Nucleus accumbens (tissue), 56 donors: ENCODE data around the gene MFRP.

ENCODE experiments used
- DNase-seq, 56 donors: peaks; one replicate each; lab custom pipeline; 2025; lab: John Stamatoyannopoulos, UW

MFRP gene

DNA sequence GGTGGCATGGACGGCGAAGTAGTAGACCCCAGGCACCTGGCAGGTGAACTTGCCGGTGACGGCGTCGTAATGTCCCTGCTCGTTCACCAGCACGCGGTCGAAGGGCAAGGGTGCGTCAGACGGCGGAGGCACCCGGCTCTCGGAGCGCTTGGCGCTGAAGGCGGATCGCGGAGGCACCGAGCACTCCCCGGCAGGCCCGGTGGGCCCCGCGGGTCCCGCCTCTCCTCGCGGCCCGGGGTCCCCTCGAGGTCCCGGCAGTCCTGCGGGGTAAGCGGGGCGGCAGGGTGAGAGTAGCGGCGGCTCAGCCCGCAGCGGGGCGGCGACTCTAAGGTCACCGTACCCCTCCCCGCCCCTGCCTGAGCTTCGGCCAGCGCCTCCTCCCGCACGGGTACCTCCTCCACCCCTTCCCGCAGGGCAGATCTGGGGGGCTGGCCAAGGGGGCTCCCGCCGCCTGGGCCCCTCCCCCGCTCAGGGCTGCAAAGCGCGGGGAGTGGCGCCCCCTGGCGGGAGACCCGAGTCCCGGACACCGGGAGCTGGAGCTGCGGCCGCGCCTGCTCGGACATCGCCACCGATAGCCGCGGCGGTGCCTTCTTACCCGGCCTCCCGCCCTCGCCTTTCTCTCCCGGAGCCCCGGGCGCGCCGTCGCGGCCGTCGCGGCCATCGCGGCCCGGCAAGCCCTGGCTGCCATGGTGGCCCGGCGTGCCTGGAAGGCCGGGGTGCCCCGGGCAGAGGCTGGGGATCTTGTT is 6.7 kb downstream of the MFRP start:
- peak in 38 of 56 donors; percentile 32 to 86 (median 60) for DNase-seq

DNA sequence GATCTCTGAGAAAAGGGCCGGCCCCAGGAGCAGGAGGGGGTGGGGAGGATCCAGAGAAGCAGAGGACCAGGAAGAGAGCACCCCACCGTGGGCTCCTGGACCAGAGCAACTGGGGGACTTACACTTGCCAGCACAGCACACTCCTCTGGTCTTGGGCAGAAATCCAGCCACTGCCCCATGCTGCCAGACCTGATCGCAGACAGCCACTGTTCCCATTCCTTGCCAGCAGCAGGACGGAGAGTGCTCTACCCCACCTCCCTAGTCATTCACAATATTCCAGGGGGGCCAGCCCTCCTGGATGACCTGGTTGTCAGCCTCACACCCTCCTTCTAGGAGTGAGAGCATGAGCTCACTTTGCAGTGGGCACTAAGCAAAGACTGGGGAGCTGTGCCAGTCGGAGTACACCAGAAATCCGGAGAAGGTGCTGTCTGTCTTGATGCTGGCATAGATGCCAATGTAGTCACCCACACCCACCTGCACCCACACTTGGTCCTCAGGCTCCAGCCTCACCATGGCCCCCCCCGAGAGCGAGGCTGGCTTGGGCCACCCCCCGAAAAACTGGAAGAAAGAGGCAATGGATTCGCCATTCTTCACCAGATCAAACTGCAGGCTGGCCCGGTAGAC is 7.4 kb downstream of the MFRP start:
- DNase-seq: peak in 2 of 56 donors; percentile 28 to 35

DNA sequence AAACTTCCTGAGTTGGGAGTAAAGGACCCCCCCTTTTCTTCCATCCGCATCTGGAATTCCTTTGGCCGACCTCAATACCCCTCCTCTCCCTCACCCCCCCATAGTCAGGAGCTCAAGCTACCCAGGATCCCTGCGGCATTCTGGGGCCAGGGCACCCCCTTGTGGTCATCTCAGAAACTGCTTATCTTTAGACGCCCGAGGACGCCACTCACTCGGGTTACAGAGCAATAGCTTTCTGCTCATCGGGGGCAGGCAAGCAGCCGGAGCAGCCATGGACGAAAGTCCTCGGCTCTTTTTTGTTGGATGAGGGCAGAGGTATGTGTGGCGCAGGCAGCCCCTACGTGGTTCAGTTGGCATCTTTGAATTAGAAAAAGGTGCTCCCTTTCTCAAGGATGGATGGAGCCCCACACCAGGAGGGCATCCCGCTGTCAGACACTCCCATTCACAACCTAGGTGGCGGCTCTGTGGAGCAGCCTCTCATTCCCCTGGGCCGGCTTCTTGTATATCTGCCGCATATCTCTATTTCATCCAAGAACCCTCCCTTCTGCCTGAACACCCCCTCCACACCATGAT is 8.1 kb downstream of the MFRP start:
- peak in 43 of 56 donors; percentile 35 to 89 (median 67) for DNase-seq

DNA sequence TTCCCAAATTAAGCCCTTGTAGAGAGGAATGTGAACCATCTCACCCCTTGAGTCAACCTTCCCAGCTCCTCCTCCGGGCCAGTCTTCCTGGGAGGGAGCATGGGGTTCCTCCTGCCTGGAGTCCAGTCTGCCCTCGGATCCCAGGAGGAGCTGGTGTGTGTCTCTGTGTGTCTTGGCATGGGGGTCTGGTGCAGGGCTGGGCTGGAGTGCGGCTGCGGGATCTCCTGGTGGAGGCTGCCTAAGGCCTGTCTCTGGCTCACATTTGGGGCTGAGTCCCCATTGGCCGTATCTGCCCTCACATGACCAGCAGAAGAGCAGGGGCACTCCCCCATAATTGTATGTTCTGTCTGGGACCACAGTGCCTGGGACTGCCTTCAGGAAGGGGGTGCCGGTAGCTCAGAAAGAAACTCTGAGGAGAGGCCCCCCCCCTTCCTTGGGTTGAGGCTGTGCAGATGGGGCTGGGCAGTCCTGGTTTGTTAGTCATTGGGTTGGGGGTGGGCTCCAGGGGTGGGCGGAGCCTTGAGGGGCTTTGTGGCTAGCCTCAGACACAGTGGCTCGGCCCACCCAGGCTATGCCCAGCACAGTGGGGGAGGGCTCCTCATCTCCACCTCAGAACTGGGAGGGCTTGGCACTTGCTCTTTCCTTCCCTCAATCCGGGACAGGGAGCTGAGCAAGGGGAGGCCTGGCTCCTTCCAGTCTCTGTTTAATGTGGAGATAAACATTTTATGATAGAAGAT is 8.8 kb downstream of the MFRP start:
- no peak for DNase-seq

DNA sequence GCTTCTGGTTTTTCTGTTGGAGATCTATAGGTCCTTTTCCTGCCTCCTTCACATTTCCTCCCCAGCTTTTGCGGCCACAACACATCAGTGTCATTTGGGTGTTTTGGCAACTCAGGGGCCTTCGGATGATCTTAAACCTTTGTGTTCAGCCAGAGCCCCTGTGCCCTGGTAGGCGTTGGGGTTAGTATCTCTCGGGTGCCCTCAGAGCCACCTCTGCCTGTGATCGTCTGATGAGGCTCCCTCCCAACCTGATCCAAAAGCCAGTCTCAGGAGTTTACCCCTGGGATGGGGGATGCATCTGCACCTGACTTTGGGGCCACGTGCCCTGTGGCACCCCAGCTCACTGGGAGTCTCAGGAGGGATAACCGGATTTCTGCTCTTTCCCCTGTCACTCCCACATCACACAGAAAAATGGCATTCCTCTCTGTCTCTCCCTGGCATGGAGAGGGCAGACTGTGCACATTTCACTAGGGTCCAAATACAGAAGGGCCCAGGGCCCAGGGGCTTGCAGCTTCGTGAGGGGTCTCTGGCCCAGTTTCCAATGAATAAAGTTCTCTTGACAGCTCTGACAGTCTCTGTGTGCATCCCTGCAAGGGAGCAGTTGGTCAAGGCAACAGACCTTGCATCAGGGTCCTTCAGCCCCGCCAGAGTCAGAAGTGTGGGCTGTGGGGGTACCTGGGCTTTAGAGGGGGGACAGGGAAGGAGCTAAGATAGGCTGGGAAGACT is 9.6 kb downstream of the MFRP start:
- no peak for DNase-seq

DNA sequence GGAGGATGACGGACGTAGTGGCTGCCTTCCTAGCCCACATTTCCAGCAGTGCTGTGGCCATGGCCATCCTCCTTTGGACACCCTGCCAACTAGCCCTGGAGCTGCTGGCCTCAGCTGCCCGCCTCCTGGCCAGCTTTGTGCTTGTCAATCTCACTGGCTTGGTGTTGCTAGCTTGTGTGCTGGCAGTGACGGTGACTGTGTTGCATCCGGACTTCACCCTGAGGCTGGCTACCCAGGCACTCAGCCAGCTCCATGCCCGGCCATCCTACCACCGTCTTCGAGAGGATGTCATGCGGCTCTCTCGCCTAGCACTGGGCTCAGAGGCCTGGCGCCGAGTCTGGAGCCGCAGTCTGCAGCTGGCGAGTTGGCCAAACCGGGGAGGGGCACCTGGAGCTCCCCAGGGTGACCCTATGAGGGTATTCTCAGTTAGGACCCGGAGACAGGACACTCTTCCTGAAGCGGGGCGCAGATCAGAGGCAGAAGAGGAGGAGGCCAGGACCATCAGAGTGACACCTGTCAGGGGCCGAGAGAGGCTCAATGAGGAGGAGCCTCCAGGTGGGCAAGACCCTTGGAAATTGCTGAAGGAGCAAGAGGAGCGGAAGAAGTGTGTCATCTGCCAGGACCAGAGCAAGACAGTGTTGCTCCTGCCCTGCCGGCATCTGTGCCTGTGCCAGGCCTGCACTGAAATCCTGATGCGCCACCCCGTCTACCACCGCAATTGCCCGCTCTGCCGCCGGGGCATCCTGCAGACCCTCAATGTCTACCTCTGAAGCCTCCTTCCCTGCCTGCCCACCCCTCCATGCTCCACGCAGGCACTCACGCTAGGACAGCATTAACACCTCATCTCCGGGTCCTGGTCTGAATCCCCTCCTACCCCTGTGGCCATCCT is 10.6 kb downstream of the MFRP start:
- DNase-seq: peak in 9 of 56 donors; percentile 11 to 55 (median 45)

DNA sequence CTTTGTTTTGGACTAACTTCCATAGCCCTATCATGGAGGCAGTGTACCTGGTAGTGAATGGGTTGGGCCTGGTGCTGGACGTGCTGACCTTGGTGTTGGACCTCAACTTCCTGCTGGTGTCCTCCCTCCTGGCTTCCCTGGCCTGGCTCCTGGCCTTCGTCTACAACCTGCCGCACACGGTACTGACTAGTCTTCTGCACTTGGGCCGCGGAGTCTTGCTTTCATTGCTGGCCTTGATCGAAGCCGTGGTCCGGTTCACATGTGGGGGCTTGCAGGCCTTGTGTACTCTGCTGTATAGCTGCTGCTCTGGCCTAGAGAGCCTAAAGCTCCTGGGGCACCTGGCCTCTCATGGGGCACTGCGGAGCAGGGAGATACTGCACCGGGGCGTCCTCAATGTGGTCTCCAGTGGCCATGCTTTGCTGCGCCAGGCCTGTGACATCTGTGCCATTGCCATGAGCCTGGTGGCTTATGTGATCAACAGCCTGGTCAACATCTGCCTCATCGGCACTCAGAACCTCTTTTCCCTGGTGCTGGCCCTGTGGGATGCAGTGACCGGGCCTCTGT is 11.3 kb downstream of the MFRP start:
- DNase-seq: no peak

DNA sequence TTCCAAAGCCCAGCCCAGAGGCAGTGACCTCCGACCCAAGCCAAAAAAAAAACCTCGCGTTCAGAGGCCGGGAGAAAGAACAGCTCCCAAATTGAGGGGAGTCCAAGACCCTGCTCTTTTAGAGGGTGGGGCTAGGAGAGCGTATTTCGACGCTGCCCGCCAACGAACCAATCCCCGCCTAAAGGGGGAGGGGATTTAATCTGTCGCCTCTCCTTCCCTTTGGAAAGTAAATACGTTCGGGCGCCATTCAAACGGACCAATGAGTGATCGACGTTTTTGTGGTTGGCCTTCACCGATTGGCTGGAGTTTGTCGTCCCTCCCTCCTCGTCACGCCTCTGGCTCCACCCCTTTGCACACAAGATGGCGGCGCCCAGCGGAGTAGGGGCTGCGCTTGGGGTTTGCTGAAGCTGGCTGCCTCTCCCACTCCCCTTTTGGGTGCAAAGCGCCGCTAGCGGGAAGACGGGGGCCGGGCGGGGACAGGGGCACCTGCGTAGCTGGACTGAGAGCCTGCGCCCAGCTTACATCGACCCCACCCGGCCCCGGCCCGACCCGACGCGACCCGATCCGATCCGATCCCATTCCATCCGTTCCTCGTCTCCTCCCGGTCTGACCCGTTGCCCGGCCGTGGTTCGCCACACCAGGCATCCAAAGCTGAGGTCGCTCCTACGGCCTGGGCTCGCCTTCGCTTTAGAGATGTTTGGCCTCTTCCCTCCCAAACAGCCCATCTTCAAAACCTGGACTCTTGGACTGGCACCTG is 12.2 kb downstream of the MFRP start, which contains the start of gene RNF26:
Gene RNF26, plus strand, starts transcription at position 354 of the 757 bp plus-strand sequence. CDS start 596 bp downstream, outside the sequence.
- peak; percentile 67 to 99 (median 94) for DNase-seq

DNA sequence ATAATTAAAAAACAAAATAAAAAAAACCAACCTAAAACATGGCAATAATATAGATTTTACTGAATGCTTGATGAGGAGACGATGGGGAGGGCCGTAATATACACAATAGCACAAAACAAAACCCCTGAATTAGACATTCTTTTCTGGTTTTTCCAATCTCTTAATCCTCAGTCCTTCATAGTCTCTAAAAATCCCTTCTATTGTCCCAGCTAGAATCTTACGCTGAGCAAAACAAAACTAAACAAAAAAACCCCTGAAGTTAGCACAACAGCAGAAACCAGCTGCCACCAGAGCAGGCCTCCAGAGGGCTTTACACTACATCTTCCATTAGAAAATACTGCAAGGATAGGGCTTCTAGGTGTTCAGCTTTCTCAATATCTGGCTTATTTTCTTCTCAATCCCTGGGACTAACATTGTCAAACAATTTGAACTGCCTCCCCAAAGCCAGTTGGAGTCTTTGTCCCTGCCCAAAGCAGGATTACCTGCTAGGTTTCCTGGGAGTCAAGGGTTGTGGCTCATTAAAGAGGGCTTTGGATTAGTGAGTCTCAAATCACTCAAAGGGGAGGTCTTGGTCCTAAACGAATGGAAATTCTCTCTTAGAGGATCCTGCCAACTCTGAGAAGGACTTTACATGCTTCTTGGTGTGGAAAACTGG is 14.3 kb downstream of the MFRP start:
- DNase-seq: no peak

DNA sequence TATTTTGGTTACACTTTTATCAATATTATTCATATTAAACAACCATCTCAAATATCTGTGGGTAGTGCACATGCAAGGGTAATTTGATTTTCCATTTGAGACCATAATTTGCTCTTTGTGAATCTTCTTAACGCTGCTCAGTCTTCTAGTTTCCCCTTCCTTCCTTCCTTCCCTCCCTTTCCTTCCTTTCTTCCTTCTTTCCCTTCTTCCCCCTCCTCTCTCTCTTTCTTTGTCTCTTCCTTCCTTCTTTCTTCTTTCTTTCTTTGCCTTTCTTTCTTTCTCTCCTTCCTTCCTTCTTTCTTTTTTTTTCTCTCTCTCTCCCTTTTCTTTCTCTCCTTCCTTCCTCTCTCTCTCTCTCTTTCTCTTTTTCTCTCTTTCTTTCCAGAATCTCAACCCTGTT is 16.3 kb downstream of the MFRP start:
- DNase-seq: no peak

DNA sequence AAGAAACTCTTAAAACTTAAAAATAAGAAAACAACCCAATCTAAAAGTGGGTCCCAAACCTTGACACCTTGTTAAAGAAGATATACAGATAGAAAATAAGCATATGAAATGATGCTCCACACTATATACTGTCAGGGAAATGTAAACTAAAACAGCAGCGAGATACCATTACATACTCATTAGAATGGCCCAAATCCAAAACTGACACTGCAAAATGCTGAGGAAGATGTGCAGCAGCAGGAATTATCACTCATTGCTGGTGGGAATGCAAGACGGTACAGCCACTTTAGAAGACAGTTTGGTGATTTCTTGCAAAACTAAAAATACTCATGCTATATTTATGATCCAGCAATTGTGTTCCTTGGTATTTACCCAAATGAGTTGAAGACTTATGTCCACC is 17.2 kb downstream of the MFRP start:
- DNase-seq: no peak

DNA sequence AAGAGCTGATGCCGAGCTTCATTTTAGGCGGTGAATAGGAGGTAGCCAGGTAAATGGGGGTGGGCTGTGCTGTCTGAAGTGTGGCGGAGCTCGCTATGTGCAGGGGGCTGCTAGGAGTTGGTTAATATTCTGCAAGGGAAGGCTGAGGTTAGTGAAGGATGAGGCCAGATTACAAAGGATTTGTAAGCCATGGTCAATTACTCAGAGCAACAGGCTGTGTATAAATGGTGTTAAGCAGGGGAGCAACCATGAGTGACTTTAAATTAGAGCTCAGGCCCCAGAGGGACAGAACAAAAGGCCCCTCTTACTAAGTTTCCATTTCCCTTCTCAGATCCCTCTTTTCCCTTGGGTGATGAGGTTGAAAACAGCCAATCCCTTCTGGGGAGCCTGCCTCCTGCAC is 22.3 kb downstream of the MFRP start:
- no peak for DNase-seq

DNA sequence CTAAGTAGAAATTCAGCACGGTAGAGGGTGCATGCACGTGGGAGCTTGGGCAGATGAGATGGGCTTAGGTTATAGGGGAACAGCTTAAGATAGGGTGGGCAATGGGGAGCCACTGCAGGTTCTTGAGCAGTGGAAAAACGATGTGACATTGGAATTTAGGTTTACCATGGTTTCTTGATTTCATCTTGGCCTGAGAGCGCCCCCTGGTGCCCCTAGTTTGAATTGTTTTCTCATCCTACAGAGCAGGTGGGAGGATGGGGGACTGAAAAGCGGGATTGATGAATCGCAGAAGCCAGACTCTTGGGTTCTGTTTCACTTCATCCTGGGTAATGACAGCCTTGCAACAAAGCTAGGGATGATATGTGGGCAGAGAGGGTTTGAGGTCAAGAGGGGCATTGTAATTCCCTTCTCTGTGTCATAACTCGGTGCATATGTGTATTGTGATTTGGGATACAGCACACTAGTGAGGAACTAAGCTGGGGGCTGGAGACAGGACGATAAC is 22.9 kb downstream of the MFRP start:
- DNase-seq: peak in 43 of 56 donors; percentile 20 to 89 (median 60)

DNA sequence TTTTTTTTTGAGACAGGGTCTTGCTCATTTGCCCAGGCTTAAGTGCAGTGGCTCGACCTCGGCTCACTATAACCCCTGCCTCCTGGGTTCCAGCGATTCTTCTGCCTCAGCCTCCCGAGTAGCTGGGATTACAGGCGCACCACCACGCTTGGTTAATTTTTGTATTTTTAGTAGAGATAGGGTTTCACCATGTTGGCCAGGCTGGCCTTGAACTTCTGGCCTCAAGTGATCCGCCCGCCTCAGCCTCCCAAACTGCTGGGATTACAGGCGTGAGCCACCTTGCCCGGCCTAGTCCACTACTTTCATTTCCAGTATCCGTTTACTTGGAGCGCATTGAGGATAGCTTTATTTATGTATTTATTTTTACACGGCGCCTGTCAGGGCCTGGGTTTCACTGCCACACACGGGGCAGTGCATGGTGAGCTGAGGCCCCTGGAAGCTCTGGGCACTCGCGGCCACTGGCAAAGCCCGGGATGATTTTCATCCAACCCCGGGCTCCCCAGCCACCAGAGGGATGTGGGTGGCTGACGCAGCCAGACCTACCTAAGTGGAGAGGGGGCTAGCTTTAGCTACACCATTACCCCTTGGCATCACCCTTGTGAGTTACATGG is 23.5 kb downstream of the MFRP start:
- DNase-seq: no peak

DNA sequence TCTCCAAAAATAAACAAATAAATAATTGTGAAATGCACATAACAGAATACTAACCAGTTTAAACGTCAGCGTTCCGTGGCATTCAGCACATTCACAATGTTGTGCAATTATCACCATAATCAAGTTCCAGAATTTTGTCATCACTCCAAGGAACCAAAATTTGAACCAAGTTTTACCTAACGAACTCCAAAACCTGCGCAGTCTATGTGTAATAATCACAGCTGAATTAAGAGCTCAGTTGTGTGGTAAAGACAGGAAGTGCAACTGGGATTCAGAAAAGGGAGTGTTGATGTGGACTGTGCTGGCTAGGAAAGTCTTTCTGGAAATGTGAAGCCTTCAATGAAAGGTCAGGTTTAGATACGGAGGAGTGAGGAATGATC is 24.2 kb downstream of the MFRP start:
- DNase-seq: no peak

DNA sequence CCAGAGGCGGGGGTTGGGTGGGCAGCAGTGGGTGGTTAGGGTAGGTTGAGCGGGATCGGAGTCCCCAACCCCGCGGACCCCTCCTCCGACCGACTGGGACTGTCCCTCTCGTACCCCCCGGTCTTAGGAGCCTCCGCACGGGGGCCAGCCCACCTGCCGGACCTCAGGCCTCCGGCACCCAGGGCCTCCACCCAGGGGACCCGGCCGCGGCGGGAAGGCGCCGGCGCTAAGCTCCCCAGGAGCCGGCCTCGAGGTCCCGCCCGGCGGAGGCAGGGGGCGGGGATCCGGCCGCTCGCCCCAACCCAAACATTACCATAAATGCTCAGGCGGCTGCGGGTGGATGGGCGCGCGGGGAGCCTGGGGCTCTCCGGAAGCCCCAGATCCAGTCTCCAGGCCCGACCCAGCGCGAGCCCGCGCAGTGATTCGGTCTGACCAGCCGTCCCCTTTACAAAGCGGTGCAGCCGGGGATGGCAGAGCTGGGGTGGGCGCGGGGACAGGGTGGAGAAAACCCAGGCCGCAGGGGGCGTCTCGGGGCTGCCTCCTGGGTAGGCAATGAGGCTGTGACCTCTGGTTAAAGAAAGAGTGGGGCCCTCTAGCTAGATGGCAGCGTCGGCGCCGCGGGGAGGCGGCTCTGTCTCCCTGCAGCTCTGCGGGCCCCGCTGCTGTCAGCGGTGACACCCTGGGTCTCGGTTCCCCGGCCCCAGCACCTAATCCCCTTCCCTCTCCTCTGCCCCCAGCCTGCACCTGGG is 25.6 kb downstream of the MFRP start:
- DNase-seq: peak in 29 of 56 donors; percentile 28 to 77 (median 52)
